ENCODE data around the gene LMNTD1.

The LMNTD1 gene

GRCh38 chr12:25556153-25556552, 3.1 kb upstream of the LMNTD1 start:
- no peaks in the 10 kb centered on the region for H3K27me3 ChIP-seq (ENCODE audit: control insufficient read depth in 3 of 3, insufficient read depth in 3 of 3, low read depth in 1 of 3, low read length in 3 of 3)
- no peaks in the 10 kb centered on the region for H3K79me1 ChIP-seq (ENCODE audit: low read depth, low read length)
- DNase-seq (ENCODE audit: low spot score): no peak
- H2AK5ac ChIP-seq (ENCODE audit: low read depth, low read length): no peak overlapping the region
- H3K27ac ChIP-seq (replicated peaks; ENCODE audit: low read length): no peak overlapping the region
- H2BK120ac ChIP-seq (ENCODE audit: low read depth, low read length): no peak overlapping the region
- no peak overlapping the region for H4K91ac ChIP-seq (ENCODE audit: low read depth, low read length, poor library complexity)
- no peak overlapping the region for H2BK12ac ChIP-seq (ENCODE audit: low read length)
- H3K23ac ChIP-seq (ENCODE audit: low read depth, low read length, poor library complexity): no peak overlapping the region
- no peaks in the 10 kb centered on the region for H3K9me3 ChIP-seq (replicated peaks in 1 of 2; ENCODE audit: control insufficient read depth in 2 of 2, insufficient read depth in 1 of 2, low read depth in 1 of 2, low read length in 2 of 2)
- no CpG with 5 or more reads among the region's 6 CpGs for WGBS, 2 donors (ENCODE audit: extremely low coverage in 2 of 2, insufficient read length in 2 of 2, insufficient replicate concordance in 1 of 2)
- H2BK5ac ChIP-seq (ENCODE audit: low read length): no peak overlapping the region
- no peaks in the 10 kb centered on the region for H3K4me1 ChIP-seq (ENCODE audit: control insufficient read depth in 2 of 2, insufficient read depth in 1 of 2, low read depth in 1 of 2, low read length in 2 of 2)
- H3K14ac ChIP-seq (ENCODE audit: low read length): no peak overlapping the region
- H3K9ac ChIP-seq (ENCODE audit: low read depth, low read length, poor library complexity): no peak overlapping the region
- no peak overlapping the region for H2AFZ ChIP-seq (ENCODE audit: low read length)
- no peak overlapping the region for H3K18ac ChIP-seq (ENCODE audit: low read length)
- no peak overlapping the region for H3K4me3 ChIP-seq (ENCODE audit: low read length in 2 of 2)
- no peak overlapping the region for H4K8ac ChIP-seq (ENCODE audit: low read depth, low read length)
- no peaks in the 10 kb centered on the region for H3K36me3 ChIP-seq (replicated peaks in 1 of 2; ENCODE audit: control insufficient read depth in 2 of 2, insufficient read depth in 2 of 2, low read length in 2 of 2)
- no peak overlapping the region for H3K4me2 ChIP-seq (ENCODE audit: insufficient read depth, low read length, poor library complexity, severe bottlenecking)
- no peak overlapping the region for H2BK15ac ChIP-seq (ENCODE audit: low read length)
- H3K4ac ChIP-seq (ENCODE audit: low read length): no peak overlapping the region

- no peaks in the 10 kb centered on the region for H3K27me3 ChIP-seq (ENCODE audit: control insufficient read depth in 3 of 3, insufficient read depth in 3 of 3, low read depth in 1 of 3, low read length in 3 of 3)
- H3K9ac ChIP-seq (ENCODE audit: low read depth, low read length, poor library complexity): no peak overlapping the region
- no peaks in the 10 kb centered on the region for H3K4me1 ChIP-seq (ENCODE audit: control insufficient read depth in 2 of 2, insufficient read depth in 1 of 2, low read depth in 1 of 2, low read length in 2 of 2)
- no peaks in the 10 kb centered on the region for H3K36me3 ChIP-seq (replicated peaks in 1 of 2; ENCODE audit: control insufficient read depth in 2 of 2, insufficient read depth in 2 of 2, low read length in 2 of 2)
- no peak overlapping the region for H3K4ac ChIP-seq (ENCODE audit: low read length)
- H3K14ac ChIP-seq (ENCODE audit: low read length): no peak overlapping the region
- no peak overlapping the region for H2BK12ac ChIP-seq (ENCODE audit: low read length)
- no peak for DNase-seq (ENCODE audit: low spot score)
- H2AFZ ChIP-seq (ENCODE audit: low read length): no peak overlapping the region
- no peak overlapping the region for H2BK120ac ChIP-seq (ENCODE audit: low read depth, low read length)
- no peak overlapping the region for H2BK15ac ChIP-seq (ENCODE audit: low read length)
- H2AK5ac ChIP-seq (ENCODE audit: low read depth, low read length): no peak overlapping the region
- no peak overlapping the region for H2BK5ac ChIP-seq (ENCODE audit: low read length)
- H3K23ac ChIP-seq (ENCODE audit: low read depth, low read length, poor library complexity): no peak overlapping the region
- no CpG with 5 or more reads among the region's 3 CpGs for WGBS, 2 donors (ENCODE audit: extremely low coverage in 2 of 2, insufficient read length in 2 of 2, insufficient replicate concordance in 1 of 2)
- H4K91ac ChIP-seq (ENCODE audit: low read depth, low read length, poor library complexity): no peak overlapping the region
- no peaks in the 10 kb centered on the region for H3K9me3 ChIP-seq (replicated peaks in 1 of 2; ENCODE audit: control insufficient read depth in 2 of 2, insufficient read depth in 1 of 2, low read depth in 1 of 2, low read length in 2 of 2)
- H3K18ac ChIP-seq (ENCODE audit: low read length): no peak overlapping the region
- no peak overlapping the region for H3K4me3 ChIP-seq (ENCODE audit: low read length in 2 of 2)
- H3K27ac ChIP-seq (replicated peaks; ENCODE audit: low read length): no peak overlapping the region
- no peak overlapping the region for H3K4me2 ChIP-seq (ENCODE audit: insufficient read depth, low read length, poor library complexity, severe bottlenecking)
- H3K79me1 ChIP-seq (ENCODE audit: low read depth, low read length): no peaks in the 10 kb centered on the region
- no peak overlapping the region for H4K8ac ChIP-seq (ENCODE audit: low read depth, low read length)
Measured at GRCh38 chr12:25552681-25553080, 402 bp downstream of the LMNTD1 start.

- H2BK15ac ChIP-seq (ENCODE audit: low read length): no peak overlapping the region
- H3K4me2 ChIP-seq (ENCODE audit: insufficient read depth, low read length, poor library complexity, severe bottlenecking): no peak overlapping the region
- no peaks in the 10 kb centered on the region for H3K9me3 ChIP-seq (replicated peaks in 1 of 2; ENCODE audit: control insufficient read depth in 2 of 2, insufficient read depth in 1 of 2, low read depth in 1 of 2, low read length in 2 of 2)
- no peak overlapping the region for H2AFZ ChIP-seq (ENCODE audit: low read length)
- H3K23ac ChIP-seq (ENCODE audit: low read depth, low read length, poor library complexity): no peak overlapping the region
- H4K91ac ChIP-seq (ENCODE audit: low read depth, low read length, poor library complexity): no peak overlapping the region
- H4K8ac ChIP-seq (ENCODE audit: low read depth, low read length): no peak overlapping the region
- H3K27ac ChIP-seq (replicated peaks; ENCODE audit: low read length): no peak overlapping the region
- no peak overlapping the region for H3K14ac ChIP-seq (ENCODE audit: low read length)
- no peak overlapping the region for H3K4me3 ChIP-seq (ENCODE audit: low read length in 2 of 2)
- H3K36me3 ChIP-seq (replicated peaks in 1 of 2; ENCODE audit: control insufficient read depth in 2 of 2, insufficient read depth in 2 of 2, low read length in 2 of 2): no peaks in the 10 kb centered on the region
- WGBS, 2 donors (ENCODE audit: extremely low coverage in 2 of 2, insufficient read length in 2 of 2, insufficient replicate concordance in 1 of 2): no CpG with 5 or more reads among the region's 3 CpGs
- H3K79me1 ChIP-seq (ENCODE audit: low read depth, low read length): no peaks in the 10 kb centered on the region
- H2AK5ac ChIP-seq (ENCODE audit: low read depth, low read length): no peak overlapping the region
- H3K4me1 ChIP-seq (ENCODE audit: control insufficient read depth in 2 of 2, insufficient read depth in 1 of 2, low read depth in 1 of 2, low read length in 2 of 2): no peaks in the 10 kb centered on the region
- no peak overlapping the region for H2BK12ac ChIP-seq (ENCODE audit: low read length)
- no peak overlapping the region for H3K18ac ChIP-seq (ENCODE audit: low read length)
- H3K9ac ChIP-seq (ENCODE audit: low read depth, low read length, poor library complexity): no peak overlapping the region
- no peak overlapping the region for H2BK5ac ChIP-seq (ENCODE audit: low read length)
- DNase-seq (ENCODE audit: low spot score): no peak
- H3K4ac ChIP-seq (ENCODE audit: low read length): no peak overlapping the region
- no peaks in the 10 kb centered on the region for H3K27me3 ChIP-seq (ENCODE audit: control insufficient read depth in 3 of 3, insufficient read depth in 3 of 3, low read depth in 1 of 3, low read length in 3 of 3)
- H2BK120ac ChIP-seq (ENCODE audit: low read depth, low read length): no peak overlapping the region
Measured at GRCh38 chr12:25550186-25550585, 2.9 kb downstream of the LMNTD1 start.

- no peak overlapping the region for H3K14ac ChIP-seq (ENCODE audit: low read length)
- no peaks in the 10 kb centered on the region for H3K9me3 ChIP-seq (replicated peaks in 1 of 2; ENCODE audit: control insufficient read depth in 2 of 2, insufficient read depth in 1 of 2, low read depth in 1 of 2, low read length in 2 of 2)
- no peak overlapping the region for H2BK5ac ChIP-seq (ENCODE audit: low read length)
- no peak overlapping the region for H3K18ac ChIP-seq (ENCODE audit: low read length)
- H3K27ac ChIP-seq (replicated peaks; ENCODE audit: low read length): no peak overlapping the region
- no peak overlapping the region for H3K9ac ChIP-seq (ENCODE audit: low read depth, low read length, poor library complexity)
- H3K4ac ChIP-seq (ENCODE audit: low read length): no peak overlapping the region
- no peak overlapping the region for H2BK15ac ChIP-seq (ENCODE audit: low read length)
- H3K4me3 ChIP-seq (ENCODE audit: low read length in 2 of 2): no peak overlapping the region
- H2AK5ac ChIP-seq (ENCODE audit: low read depth, low read length): no peak overlapping the region
- H4K8ac ChIP-seq (ENCODE audit: low read depth, low read length): no peak overlapping the region
- H2AFZ ChIP-seq (ENCODE audit: low read length): no peak overlapping the region
- H4K91ac ChIP-seq (ENCODE audit: low read depth, low read length, poor library complexity): no peak overlapping the region
- H3K4me2 ChIP-seq (ENCODE audit: insufficient read depth, low read length, poor library complexity, severe bottlenecking): no peak overlapping the region
- H3K4me1 ChIP-seq (ENCODE audit: control insufficient read depth in 2 of 2, insufficient read depth in 1 of 2, low read depth in 1 of 2, low read length in 2 of 2): no peaks in the 10 kb centered on the region
- H2BK120ac ChIP-seq (ENCODE audit: low read depth, low read length): no peak overlapping the region
- DNase-seq (ENCODE audit: low spot score): no peak
- no peaks in the 10 kb centered on the region for H3K27me3 ChIP-seq (ENCODE audit: control insufficient read depth in 3 of 3, insufficient read depth in 3 of 3, low read depth in 1 of 3, low read length in 3 of 3)
- no peaks in the 10 kb centered on the region for H3K36me3 ChIP-seq (replicated peaks in 1 of 2; ENCODE audit: control insufficient read depth in 2 of 2, insufficient read depth in 2 of 2, low read length in 2 of 2)
- H3K23ac ChIP-seq (ENCODE audit: low read depth, low read length, poor library complexity): no peak overlapping the region
- no peaks in the 10 kb centered on the region for H3K79me1 ChIP-seq (ENCODE audit: low read depth, low read length)
- H2BK12ac ChIP-seq (ENCODE audit: low read length): no peak overlapping the region
Measured at GRCh38 chr12:25549120-25549519, 4.0 kb downstream of the LMNTD1 start.

All from neuronal stem cell (in vitro differentiated cells).